ENCODE measurements around the gene CA10. TPM values are rescaled to one million over a fixed set of nuclear protein-coding genes. Genes with fewer than 3 reads are reported as not detected.

The CA10 gene
- total RNA-seq, 1 experiment from 2014 or later: not detected

DNA sequence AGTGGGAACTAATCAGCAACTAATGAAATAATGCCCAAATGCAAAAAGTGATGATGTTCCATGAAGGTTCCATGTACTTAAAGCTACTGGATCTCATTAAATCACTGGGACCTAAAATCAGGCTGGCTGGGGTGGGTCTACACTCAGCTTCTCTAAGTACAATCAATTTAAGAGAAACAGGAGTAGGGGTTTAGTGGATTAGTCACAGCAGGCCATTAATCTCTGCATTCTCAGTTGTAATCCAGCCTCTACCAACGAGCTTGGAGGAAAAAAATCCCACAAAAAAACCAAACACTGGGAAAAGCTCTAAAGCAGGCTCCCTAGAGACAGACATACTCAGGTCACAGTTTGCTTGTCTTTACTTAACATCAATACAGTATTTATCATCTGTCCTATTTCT lies 15.0 kb downstream of the CA10 start:
- H4K20me1 ChIP-seq (ENCODE audit: insufficient read depth): no peaks in the 10 kb centered on the region
- DNase-seq: no peak
- no peak overlapping the region for H3K27ac ChIP-seq
- no peak overlapping the region for H2AFZ ChIP-seq
- H3F3A ChIP-seq (ENCODE audit: insufficient read depth, low read depth): no peaks in the 10 kb centered on the region
- no peaks in the 10 kb centered on the region for H3K9me2 ChIP-seq (ENCODE audit: insufficient read depth)
- H3K9me3 ChIP-seq (ENCODE audit: insufficient read depth, low read depth): no peaks in the 10 kb centered on the region
- no peaks in the 10 kb centered on the region for H3K79me2 ChIP-seq (ENCODE audit: low read depth)
- H3K4me2 ChIP-seq: no peak overlapping the region
- intact Hi-C loops (cut with micrococcal nuclease; ENCODE audit: unreplicated experiment): no loop called here
- H3K4me1 ChIP-seq (replicated peaks; ENCODE audit: insufficient read depth): no peaks in the 10 kb centered on the region
- peaks cover 5% of the 10 kb centered on the region; the same call in 1 of the 2 replicates for H3K27me3 ChIP-seq (ENCODE audit: insufficient read depth, low read depth)
- BruUV-seq (replicated peaks): no TSS peak
- no peak for TF ChIP-seq EZH2 (IDR thresholded peaks at IDR 0.05; ENCODE audit: low read depth)
- TF ChIP-seq, protein P1, sequence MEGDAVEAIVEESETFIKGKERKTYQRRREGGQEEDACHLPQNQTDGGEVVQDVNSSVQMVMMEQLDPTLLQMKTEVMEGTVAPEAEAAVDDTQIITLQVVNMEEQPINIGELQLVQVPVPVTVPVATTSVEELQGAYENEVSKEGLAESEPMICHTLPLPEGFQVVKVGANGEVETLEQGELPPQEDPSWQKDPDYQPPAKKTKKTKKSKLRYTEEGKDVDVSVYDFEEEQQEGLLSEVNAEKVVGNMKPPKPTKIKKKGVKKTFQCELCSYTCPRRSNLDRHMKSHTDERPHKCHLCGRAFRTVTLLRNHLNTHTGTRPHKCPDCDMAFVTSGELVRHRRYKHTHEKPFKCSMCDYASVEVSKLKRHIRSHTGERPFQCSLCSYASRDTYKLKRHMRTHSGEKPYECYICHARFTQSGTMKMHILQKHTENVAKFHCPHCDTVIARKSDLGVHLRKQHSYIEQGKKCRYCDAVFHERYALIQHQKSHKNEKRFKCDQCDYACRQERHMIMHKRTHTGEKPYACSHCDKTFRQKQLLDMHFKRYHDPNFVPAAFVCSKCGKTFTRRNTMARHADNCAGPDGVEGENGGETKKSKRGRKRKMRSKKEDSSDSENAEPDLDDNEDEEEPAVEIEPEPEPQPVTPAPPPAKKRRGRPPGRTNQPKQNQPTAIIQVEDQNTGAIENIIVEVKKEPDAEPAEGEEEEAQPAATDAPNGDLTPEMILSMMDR (conservative IDR thresholded peaks at IDR 0.05): no peak
- ChIA-PET POLR2A (ENCODE audit: unreplicated experiment) (no interaction called here), CTCF (no interaction called here)
- H3K36me3 ChIP-seq (ENCODE audit: low read depth): no peaks in the 10 kb centered on the region
- H3K4me3 ChIP-seq: no peak overlapping the region

GRCh38 chr17:52140601-52141000 lies 17.9 kb downstream of the CA10 start:
- POLR2A ChIA-PET (ENCODE audit: unreplicated experiment): no interaction called here
- BruUV-seq (replicated peaks): no TSS peak
- Histone ChIP-seq H3K4me1 (replicated peaks; ENCODE audit: insufficient read depth) (no peaks in the 10 kb centered on the region), H4K20me1 (ENCODE audit: insufficient read depth) (no peaks in the 10 kb centered on the region), H3K27me3 (ENCODE audit: insufficient read depth, low read depth) (peaks cover 5% of the 10 kb centered on the region; the same call in 1 of the 2 replicates), H3K9me3 (ENCODE audit: insufficient read depth, low read depth) (no peaks in the 10 kb centered on the region), H3K27ac (no peak overlapping the region), H3K9me2 (ENCODE audit: insufficient read depth) (no peaks in the 10 kb centered on the region), H3K4me2 (no peak overlapping the region), H3F3A (ENCODE audit: insufficient read depth, low read depth) (no peaks in the 10 kb centered on the region), H3K36me3 (ENCODE audit: low read depth) (no peaks in the 10 kb centered on the region), H3K4me3 (no peak overlapping the region), H2AFZ (no peak overlapping the region), H3K79me2 (ENCODE audit: low read depth) (no peaks in the 10 kb centered on the region)
- CTCF ChIA-PET: no interaction called here
- no peak for DNase-seq
- TF ChIP-seq, protein P1 (conservative IDR thresholded peaks at IDR 0.05): no peak
- TF ChIP-seq EZH2 (IDR thresholded peaks at IDR 0.05; ENCODE audit: low read depth): no peak
- intact Hi-C loops (cut with micrococcal nuclease; ENCODE audit: unreplicated experiment): no loop called here

- Histone ChIP-seq H3K9me2 (ENCODE audit: insufficient read depth) (no peaks in the 10 kb centered on the region), H3K4me3 (no peak overlapping the region), H4K20me1 (ENCODE audit: insufficient read depth) (no peaks in the 10 kb centered on the region), H2AFZ (no peak overlapping the region), H3K27me3 (ENCODE audit: insufficient read depth, low read depth) (peaks cover 5% of the 10 kb centered on the region; the same call in 1 of the 2 replicates), H3K27ac (no peak overlapping the region), H3K4me1 (replicated peaks; ENCODE audit: insufficient read depth) (no peaks in the 10 kb centered on the region), H3K4me2 (no peak overlapping the region), H3K9me3 (ENCODE audit: insufficient read depth, low read depth) (no peaks in the 10 kb centered on the region), H3K36me3 (ENCODE audit: low read depth) (no peaks in the 10 kb centered on the region), H3F3A (ENCODE audit: insufficient read depth, low read depth) (no peaks in the 10 kb centered on the region), H3K79me2 (ENCODE audit: low read depth) (no peaks in the 10 kb centered on the region)
- no TSS peak for BruUV-seq (replicated peaks)
- ChIA-PET POLR2A (ENCODE audit: unreplicated experiment) (no interaction called here), CTCF (no interaction called here)
- DNase-seq: no peak
- TF ChIP-seq EZH2 (IDR thresholded peaks at IDR 0.05; ENCODE audit: low read depth): no peak
- TF ChIP-seq, protein P1 (conservative IDR thresholded peaks at IDR 0.05): no peak
- intact Hi-C loops (cut with micrococcal nuclease; ENCODE audit: unreplicated experiment): no loop called here
These were observed 19.8 kb downstream of the CA10 start for GRCh38 chr17:52138752-52139151.

Measured in PC-9 (cell line).